Stimulated activated CD4-positive, alpha-beta T cell treated with anti-CD3 and anti-CD28 coated beads, Interleukin-1b, Interleukin-23, amount 100 ng/mL, for 24 hours (primary cell): Measurements from ENCODE around the gene PIRT.

Experiments used
- DNase-seq, 4 experiments: peaks; one replicate each; pipeline ENCODE4 v3.0.0-alpha.2; 2020; ENCODE audit warnings: low read depth in 4 of 4, low spot score in 1 of 4

Gene PIRT

DNA sequence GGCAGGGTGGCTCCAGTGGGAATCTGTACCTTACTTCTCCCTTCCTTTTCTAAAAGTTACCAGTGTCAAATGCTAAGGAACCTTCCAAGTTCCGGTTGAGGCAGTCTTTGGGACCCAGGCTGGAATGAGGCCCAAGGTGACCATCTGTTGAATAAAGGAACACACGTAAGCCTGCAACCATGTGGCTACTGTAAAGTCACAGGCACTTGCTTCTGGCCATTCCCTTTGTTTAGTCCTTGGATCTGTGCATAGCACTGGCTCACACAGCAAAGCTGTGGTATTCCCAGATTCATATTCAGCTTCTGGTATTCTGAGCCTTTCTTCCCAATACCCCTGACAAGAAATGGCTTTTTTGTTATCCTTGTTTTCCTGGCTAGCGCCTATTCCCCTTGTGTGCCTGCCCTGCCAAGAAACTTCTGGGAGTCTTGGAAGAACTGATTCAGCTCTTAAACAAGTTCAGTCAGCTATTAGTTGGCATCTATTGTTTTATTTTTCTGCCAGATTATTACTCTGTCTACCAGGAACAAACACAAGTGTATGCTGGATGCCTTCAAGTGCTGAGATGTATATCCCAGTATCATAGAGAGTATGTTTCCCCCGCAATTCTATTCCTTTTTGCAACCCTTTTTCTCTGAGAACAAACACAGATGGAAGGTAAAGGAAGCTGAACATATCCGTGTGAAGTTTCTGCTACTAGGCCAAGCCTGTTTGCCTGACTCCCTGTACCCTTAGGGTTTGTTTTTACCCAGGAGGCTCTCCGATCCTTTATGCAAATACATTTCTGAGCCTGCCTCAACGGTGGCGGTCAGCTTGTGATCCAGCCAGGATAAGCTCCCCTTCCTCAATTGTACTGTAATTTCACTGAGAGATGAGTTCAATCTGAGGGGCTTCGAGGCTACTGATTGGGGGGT is 47.1 kb downstream of the PIRT start:
- DNase-seq: no peak

- DNase-seq: no peak
Measured at GRCh38 chr17:10789694-10790271, 48.1 kb downstream of the PIRT start.

- DNase-seq: no peak
Measured at GRCh38 chr17:10787306-10788045, 50.4 kb downstream of the PIRT start.

DNA sequence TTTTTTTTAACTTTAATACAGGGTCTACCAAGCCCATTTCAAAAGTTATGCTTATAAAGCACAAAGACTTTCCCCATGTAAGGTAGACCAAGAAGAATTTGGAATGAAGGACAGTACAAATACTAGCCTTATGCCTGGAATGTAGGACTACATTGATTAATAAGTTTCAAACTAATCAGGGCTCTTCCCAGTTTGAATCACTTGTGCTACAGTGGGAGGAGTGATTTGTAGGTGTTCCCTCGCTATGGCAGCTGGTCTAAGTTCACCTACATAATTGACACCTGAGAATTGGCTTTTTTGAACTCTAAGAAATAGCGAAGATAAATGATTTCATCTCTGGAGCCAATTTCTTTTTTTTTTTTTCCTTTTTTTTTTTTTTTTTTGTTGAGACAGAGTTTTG is 52.6 kb downstream of the PIRT start:
- DNase-seq: no peak

- DNase-seq: no peak
Measured at GRCh38 chr17:10779609-10780008, 58.3 kb downstream of the PIRT start.

DNA sequence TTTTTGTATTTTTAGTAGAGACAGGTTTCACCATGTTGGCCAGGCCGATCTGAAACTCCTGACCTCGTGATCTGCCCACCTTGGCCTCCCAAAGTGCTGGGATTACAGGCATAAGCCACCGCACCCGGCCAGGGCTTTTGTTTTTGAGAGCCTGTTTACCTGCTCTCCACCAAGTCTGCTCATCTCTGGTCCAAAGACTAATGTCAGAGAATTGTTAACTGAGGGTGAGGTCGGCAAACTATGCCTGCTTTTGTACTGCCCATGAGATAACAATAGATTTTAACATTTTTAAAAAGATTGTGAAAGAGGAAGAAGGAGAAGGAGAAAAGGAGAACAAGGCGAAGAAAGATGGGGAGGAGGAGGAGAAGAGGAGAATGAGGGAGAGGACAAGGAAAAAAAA is 60.0 kb downstream of the PIRT start:
- no peak for DNase-seq

DNA sequence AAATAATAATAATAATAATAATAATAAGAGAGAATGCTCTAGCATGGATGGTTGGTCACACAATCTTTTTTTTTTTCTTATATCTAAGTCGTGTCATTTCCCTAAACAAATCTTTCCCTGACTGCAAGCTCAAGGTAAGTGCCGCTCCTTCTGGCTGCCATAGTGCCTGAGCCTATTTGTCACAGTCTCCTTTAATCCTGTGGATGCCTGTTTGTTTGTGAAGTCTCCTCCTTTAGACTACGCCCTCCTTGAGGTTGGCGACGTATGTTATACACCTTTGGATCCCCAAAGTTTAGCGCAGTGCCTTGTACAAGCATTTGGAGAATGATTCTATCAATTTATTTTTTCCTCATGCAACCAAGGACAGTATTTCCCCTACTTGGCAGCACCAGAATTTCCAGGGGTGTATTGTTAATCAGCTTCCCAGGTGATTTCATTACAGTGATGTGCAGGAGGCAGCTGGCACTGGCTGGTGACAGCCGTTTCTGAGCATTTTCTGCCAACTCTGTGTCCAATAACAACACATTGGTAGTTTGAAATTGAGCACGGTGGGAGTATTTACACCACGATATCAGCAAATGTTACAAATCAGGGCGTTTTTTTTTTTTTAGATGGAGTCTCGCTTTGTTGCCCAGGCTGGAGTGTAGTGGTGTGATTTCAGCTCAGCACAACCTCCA is 60.6 kb downstream of the PIRT start:
- no peak for DNase-seq

DNA sequence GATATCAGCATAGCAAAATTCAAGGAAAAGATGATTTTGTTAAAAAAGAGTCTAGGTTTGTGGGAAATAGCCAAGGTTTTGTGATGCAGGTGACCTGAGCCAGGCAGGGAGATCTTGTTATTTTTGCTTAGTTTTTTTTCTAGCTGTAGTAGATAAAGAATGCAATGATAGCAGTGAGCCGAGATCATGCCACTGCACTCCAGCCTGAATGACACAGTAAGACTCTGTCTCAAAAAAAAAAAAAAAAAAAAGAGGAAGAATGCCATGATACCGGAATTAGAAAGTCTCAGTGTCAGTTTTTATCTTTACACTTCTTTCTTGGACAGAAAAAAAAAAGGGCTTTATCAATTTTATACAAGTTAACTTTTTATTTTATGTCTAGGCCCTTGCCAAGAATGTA is 61.5 kb downstream of the PIRT start:
- no peak for DNase-seq

DNA sequence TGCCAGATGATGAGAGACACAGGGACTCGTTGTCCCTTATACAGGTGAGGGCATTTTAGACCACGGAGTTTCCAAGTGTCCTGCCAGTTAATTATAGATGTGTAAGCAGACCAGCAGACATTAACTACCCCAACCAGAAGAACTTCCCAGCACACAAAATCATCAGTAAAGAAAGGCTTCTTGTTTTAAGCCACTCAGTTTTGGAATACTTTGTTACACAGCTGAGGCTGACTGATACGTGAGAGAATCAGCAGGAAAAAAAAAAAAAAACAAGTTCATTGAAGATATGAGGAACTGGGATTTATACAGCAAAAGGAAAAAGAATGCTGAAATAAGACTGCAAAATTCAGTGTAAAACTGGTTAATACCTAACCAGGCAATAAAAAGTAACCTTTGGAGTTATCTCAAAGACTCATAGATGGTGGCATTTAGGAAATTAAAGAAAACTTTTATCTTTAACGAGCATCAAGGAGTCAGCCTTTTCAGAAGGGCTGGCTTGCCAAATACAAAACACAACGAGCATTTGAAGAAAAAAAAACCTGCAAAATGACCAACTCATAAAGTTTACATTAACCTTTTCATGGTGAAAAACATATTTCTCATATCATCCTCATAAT is 62.0 kb downstream of the PIRT start:
- no peak for DNase-seq

DNA sequence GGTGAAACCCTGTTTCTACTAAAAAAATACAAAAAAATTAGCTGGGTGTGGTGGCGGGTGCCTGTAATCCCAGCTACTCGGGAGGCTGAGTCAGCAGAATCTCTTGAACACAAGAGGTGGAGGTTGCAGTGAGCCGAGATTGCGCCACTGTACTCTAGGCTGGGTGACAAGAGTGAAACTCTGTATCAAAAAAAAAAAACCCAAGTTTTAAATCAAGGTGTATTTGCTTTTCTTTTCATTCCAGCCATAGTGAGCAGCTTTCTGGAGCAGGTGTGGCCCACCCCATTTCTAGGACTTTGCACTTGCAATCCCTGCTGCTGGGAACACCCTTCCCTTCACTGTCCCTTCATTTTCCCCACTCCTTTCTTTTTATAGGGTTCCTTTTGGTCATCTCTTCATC is 62.8 kb downstream of the PIRT start:
- DNase-seq: no peak

GRCh38 chr17:10773391-10773790 is 64.5 kb downstream of the PIRT start:
- no peak for DNase-seq
